Measurements from ENCODE around the gene UBE2D3. TPM values are rescaled to one million over a fixed set of nuclear protein-coding genes. Genes with fewer than 3 reads are reported as not detected.

Gene UBE2D3
- total RNA-seq, 1 experiment from 2014 or later: 360 TPM

DNA sequence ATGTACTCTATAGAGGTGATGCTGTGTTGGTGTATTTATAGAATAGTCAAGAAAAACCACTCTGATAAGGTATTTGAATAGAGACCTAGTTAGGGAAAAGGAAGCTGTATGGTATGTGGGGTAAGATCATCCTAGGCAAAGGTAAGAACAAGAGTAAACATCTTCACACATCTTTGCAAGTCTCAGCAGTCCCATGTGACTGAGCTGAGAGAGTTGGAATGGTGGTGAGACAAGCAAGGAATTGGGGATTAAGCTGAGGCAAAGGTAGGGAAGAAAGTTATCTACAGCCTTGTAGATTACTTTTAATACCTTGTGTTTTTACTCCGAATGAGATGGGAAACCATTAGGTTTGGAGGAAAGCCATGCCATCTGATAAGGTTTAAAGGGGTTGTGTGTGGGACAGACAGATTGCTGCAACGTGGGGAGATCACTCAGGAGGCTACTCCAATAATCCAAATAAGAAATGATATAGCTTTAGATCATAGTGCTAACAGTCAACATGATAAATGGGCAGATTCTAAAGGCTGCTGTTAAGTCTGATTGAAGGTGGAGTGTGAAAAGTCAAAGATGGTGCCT lies 34.9 kb downstream of the UBE2D3 start:
- no peak for DNase-seq (ENCODE audit: low spot score)

DNA sequence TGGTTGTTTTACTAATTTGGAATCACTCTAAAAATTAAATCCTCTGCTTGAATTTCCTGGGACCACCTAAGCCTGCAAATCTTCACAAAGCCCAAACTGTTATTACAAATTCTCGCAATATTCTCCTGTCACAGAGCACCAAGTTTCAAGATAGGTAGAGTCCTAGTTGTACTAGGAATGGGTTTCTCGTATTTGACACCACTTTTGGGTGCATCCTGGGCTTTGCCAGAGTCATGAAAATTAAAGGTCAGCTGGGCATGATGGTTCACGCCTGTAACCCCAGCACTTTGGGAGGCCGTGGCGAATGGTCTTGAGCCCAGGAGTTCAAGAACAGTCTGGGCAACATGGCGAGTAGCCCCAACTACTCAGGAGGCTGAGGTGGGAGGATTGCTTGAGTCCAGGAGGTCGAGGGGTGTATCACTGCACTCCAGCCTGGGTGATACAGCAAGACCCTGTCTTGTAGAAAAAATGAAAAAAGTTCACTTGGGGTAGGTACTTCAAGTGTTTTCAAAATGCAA lies 36.0 kb downstream of the UBE2D3 start:
- DNase-seq (ENCODE audit: low spot score): no peak

DNA sequence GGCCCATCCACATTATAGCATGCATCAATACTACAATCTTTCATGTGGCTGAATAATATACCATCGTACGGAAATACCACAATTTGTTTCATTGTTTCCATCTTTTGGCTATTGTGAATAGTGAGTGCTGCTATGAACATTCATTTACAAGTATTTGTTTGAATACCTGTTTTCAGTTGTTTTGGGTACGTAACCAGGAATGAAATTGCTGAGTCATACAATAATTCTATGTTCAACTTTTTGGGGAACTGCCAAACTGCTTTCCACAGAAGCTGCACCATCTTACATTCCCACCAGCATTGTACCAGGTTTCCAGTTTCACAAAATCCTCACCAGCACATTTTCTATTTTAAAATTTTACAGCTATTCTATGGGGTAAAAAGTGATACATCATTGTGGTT lies 38.0 kb downstream of the UBE2D3 start:
- peak; percentile 25 for DNase-seq (ENCODE audit: low spot score)

DNA sequence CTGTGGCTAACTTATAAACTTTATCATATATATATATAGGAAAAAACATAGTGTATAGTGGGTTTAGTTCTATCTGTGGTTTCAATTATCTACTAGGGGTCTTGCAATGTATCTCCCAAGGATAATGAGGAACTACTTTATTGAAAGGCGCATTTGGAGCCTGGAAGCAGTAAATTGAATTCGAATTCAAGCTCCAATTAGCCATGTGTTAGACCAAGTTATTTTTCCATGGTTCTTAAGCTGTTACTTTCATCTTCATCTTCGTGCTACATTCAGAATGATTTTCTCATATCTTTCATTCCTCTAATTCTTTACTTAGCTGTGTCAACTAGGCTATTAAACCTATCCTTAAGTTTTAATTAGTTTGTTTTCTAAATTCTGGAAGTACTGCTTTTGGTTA lies 39.4 kb downstream of the UBE2D3 start:
- no peak for DNase-seq (ENCODE audit: low spot score)

DNA sequence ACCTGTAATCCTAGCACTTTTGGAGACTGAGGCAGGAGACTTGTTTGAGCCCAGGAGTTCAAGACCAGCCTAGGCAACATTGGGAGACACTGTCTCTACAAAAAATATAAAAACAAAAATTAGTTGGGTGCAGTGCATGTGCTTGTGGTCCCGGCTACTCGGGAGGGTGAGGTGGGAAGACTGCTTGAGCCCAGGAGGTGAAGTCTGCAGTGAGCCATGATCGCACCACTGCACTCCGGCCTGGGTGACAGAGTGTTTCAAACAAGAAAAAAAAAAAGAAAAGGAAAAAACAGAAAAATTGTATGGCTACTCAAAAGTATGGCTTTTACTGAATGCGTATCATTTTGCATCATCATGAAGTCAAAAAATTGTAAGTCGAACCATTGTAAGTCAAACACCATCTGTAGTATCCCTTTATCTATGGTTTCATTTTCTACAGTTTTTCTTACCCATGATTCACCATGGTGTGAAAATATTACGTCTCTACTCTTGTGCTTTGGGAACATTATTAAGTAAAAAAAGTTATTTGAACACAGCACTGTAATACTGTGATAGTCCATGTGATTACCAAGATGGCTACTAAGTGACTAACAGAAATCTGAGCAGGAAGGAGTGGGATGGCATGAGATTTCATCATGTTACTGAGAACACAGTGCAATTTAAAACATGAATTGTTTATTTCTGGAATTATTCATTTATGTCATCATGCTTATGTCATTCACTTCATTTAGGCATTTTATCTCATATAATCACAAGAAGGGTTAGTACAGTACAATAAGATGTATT lies 40.1 kb downstream of the UBE2D3 start:
- peak; percentile 22 for DNase-seq (ENCODE audit: low spot score)

DNA sequence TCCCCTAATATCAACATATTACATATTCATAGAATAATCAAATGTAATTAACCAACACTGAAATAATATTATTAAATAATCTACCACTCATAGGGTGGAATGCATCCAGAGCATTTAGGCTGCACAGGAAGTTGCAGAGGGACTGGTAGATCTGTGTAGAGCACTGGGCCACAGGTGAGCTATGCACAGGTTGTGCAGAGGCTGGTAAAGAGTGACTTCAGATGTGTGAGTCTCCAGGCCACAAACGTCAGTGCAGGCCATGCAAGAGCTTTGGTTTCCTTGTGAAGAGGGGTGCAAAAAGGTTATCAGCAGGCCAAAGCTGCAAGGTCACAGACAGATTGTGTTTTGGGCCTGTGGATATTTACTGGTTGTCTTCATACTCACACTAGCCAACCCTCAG lies 41.1 kb downstream of the UBE2D3 start:
- no peak for DNase-seq (ENCODE audit: low spot score)

DNA sequence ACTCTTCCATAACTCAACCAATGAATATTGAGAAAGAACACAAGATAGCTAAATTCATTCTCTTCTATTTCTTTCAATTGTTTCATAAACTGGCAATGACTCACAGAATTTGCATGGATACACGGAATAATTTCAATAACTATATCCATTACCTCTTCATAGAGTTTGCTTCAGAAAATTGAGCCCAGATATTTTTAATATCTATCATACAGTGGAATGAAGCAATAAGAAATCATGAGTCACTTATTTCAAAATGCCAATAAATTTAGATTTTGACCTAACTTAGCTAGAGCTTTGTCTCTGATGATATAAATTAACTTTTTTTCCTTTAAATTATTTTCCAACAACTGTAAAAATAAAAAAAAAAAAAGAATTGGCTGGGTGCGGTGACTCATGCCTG lies 44.3 kb downstream of the UBE2D3 start:
- DNase-seq (ENCODE audit: low spot score): no peak

DNA sequence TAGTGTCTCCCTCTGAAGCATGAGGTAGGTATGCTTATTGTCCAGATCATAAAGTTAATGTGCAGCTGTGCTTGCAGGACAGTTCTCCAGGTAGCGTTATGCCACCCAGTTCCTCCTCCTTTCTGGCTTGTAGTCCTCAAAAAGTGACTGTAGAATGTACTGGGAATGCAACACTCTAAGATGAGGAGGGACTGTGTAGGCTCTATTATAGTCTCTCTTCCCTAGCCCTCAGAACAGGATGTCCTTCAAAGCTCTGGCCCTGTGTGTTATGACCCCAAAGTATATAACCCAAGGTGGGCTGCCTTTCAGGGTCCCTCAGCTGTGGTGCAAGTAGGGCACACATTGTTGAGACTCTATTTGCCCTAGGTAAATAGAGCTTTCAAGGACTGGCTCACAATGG lies 45.8 kb downstream of the UBE2D3 start:
- no peak for DNase-seq (ENCODE audit: low spot score)

DNA sequence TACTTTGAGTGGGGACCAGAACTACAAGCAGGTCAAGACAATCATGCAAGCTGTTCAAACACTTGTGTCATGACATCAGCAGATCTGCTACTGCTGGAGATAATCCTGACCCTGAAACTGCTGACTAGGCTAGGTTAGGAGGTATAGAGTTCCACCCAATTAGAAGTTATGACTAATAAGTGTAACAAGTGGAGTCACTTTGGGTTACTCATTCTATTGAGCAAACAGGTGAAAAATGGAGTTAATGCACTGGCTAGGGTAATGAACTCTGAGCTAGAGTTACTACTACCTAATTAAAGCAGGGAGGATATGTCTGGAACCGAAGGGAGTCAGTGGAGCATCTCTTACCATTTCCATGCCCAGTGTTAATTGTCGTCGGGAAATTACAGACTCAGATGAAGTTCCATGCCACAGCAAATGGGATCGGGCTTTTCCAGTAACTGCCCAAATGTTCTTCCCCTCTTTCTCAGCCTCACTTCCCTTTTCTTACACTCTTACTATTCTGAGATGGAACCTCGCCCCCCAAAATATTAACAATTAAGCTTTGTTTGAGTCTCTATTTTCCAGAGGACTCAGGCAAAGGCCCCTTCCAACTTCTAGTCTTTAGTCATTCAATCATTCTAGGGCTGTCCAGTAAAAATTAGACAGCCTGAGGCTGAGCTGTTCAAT lies 46.7 kb downstream of the UBE2D3 start:
- peak; percentile 22 for DNase-seq (ENCODE audit: low spot score)

DNA sequence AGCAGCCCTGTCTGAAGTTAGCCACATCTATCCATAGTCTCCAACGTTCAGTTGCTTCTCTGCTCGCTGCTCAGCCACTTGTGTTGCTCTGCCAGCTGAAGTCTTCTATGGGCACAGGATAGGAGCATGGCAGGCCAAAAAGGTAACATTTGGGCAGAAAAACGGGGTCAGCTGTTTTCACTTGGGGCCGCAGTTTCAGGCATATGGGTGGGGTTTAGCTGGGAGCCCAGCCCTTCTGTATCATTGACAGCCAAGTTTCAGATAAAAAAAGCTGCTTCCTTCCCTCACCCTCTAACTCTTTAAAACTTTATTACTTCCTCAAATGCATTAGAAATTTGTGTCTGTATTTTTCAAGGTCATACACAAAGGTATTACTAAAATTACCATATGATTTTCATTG lies 48.1 kb downstream of the UBE2D3 start:
- DNase-seq (ENCODE audit: low spot score): no peak

DNA sequence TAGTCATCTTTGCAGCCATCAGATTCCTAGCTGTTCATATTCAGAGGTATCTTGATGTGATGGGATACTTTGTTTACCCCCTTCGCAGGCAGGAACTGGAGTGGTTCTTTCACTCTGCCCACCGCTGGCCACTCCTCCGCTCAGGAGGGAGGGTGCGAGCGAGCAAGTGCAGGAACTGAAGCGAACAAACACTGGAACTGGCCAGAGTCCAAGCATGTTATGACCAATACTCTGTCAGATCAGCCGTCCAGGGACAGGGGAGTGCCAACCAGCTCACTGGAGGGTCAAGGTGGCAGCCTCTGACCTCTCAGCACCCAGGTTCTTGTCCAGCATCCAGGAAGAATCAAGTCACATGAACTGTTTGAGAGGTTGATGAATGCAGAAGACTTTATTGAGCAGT lies 48.6 kb downstream of the UBE2D3 start:
- DNase-seq (ENCODE audit: low spot score): no peak

DNA sequence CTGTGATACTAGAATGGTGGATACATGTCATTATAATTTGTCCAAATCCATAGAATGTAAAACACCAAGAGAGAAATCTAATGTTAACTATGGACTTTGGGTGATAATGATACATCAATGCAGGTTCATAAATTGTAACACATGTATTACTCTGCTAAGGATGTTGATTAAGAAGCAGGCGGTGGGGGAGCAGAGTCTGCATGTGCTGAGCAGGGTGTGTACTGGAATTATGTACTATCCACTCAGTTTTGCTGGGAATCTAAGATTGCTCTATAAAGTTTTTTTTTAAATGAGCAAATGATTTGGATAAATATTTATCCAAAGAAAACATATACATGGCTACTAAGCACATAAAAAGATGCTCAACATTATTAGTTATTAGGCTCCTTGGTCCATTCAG lies 51.5 kb downstream of the UBE2D3 start:
- no peak for DNase-seq (ENCODE audit: low spot score)

DNA sequence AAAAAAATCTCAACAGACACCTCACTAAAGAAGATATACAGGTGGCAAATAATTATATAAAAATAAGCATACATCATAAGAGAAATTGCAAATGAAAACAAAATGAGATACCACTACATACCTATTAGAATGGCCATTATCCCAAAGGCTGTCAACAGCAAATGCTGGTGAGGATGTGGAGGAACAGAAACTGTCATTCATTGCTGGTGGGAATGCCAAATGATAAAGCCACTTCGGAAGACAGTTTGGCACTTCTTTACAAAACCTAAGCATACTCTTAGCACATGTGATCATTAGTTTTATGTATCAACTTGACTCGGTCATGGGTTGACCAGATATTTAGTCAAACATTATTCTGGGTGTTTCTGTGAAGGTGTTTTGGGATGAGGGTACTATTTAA lies 53.1 kb downstream of the UBE2D3 start:
- no peak for DNase-seq (ENCODE audit: low spot score)

DNA sequence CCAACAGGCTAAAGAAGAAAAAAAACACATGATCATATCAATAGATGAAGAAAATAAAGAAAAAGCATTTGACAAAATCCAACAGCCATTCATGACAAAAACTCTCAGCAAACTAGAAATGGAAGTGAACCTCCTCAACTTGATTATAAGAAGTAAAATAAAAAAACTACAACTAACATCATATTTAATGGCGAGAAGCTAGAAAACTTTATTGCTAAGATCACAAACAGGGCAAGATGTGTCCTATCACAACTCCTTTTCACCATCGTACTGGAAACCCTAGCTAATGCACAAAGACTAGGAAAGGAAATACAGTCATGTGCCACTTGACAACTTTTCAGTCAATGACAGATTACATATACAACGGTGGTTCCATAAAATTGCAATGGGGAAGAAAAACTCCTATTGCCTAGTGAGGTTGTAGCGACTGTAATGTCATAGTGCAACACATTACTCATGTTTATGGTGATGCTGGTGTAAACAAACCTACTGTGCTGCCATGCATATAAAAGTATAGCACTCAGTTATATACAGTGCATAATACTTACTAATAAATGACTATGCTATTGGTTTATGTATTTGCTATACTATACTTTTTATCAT lies 54.5 kb downstream of the UBE2D3 start:
- DNase-seq (ENCODE audit: low spot score): no peak

DNA sequence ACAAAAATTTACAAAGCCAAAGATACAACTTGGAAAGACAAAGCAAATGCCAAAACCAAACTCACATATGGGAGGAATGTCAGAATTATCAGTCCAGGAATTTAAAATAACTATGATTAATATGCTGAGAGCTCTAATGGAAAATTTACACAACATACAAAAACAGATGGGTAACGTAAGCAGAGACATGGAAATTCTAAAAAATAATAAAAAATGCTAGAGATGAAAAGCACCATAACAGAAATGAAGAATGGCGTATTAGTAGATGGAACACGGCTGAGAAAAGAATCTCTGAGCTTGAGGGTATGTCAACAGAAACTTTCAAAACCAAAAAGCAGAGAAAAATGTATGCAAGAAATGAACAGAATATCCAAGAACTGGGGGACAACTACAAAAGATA lies 62.5 kb downstream of the UBE2D3 start:
- DNase-seq (ENCODE audit: low spot score): no peak

DNA sequence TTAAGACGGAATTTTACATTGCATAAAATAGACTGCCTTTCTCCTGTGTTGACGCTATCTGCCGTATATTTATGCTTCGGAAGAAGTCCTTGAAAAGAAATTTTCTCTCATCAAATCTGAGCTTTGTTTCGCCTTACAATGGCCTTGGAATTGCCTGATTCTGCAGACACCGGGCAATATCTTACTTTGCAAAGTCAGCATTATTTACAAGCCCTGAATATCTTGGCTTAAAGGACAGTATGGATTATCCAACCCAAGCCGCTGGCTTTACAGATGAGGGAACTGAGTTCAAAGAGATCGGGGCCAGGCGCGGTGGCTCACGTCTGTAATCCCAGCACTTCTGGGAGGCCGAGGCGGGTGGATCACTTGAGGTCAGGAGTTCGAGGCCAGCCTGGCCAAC lies 65.4 kb downstream of the UBE2D3 start:
- no peak for DNase-seq (ENCODE audit: low spot score)

DNA sequence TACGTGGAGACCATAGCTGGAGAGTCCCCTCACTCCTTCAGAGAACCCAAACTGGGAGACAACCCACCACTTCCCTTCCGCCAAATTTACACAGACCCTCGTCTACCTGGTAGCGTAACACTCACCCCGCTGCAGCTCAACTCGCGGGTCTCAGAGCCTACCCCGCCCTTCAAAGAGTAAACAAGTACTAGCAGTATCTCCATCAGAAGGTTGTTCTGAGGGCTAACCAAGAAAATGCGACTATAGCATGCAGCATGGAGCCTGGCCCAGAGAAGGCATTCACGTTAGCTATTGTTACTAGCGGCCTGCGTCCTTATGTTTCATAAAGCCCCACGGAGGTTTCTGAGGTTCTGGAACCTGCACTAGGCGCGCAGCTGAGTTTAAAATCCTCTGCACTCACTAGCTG lies 66.1 kb downstream of the UBE2D3 start:
- peak; percentile 6 for DNase-seq (ENCODE audit: low spot score)

DNA sequence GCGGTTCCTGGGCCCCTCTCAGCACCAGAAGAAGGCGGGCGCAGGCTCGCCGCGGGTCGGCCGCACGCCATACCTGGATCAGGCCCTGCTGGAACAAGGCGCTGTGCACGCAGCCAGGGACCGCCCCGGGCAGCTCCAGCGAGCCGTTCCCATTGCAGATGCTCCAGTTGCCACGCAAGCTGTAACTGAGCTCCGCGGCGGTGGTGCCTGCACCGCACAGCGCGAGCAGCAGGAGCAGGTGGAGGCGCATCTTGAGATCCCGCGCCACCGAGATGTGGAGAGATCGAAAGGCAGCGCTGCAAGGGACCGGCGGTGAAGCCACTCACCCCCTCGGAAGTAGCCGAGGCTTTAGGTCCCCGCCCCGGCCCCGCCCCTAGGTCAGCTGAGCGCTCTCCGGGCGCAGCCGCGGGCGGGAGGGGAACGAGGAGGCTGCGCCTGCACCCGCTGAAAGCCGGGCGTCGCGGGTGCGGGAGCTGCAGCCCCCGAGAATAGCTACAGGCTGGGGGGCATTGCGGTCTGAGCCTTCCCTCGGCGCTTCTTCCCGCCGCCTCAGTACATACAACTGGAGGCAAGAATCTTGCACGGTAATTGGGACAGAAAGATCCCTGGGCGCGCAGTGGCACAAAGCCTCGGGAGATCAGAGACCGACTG lies 66.6 kb downstream of the UBE2D3 start, which contains the start of gene MANBA:
TSS of gene MANBA (minus strand) at position 324 of the 651 bp plus-strand sequence. CDS start at position 250, 74 bp downstream.
- peak; percentile 66 for DNase-seq (ENCODE audit: low spot score)

DNA sequence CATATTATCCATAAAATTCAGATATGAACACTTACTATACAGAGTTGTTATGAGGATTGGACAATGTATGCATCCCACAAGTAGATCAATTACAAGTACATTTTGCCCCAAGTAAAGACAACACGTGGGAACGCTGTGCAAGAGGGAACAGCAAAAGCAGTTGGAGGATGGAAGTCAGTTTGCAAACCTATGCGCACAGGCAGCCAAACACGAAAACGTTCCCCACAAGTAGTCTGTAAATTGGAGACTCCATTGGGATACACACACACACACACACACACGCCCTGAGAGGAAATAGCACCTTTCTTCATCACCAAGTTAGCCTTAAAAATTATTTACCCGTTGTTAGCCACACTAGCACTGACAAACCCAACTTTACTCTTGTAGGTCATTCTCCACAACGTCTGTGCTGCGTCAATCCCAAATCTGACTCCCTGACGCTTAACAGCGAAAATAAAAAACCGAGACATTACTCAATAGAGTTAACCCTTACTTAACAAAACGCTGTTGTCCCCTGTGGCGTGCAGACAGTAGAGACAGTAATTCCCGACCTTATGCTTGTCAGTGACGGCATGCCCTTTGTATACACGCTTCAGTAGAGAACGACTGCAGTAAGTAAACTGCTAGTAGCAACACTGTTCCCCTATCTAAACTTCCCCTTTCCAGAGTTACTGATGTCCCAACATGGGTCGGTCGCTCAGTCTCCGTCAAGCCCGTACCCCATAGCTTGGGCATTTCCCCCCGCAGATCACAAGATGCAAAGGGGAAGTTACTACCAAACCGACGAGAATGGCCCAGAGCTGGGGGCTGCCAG lies 67.3 kb downstream of the UBE2D3 start:
- peak; percentile 18 for DNase-seq (ENCODE audit: low spot score)

DNA sequence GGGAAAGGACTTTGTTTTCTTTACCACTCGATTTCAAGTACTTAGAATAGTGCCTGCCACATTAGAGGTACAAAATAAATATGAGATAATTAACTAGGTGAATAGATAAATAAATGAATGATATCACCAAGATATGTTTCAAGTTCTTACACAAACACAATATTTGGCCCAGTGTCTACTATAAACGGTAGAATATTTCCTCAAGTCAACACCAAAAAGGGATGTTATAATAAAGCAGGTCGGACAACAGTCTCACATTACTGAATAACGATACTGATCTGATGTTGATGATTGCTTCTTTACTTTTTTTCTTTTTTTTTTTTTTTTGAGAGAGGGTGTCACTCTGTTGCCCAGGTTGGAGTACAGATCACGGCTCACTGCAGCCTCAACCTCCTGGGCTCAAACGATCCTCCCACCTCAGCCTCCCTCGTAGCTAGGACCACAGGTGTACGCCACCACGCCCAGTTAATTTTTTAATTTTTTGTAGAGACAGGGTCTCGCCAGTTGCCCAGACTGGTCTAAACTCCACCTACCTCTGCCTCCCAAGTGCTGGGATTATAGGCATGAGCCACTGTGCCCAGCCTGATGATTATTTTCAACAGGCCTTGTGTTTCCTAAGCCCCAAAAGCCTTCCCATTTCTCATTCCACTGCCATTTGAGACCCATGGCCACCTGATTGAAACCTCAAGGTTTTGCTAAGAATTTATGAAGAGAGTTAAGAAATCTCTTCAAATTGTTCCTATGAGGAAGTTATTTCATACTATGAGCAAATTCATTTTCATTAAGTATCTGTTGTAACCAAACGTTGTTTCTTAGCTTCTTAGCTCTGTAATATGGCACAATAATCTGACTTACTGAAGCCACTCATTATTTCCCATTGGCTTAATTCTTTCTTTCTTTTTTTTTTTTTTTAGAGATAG lies 68.8 kb downstream of the UBE2D3 start:
- DNase-seq (ENCODE audit: low spot score): no peak
